Measurements from ENCODE around the gene BACH2. TPM values are rescaled to one million over a fixed set of nuclear protein-coding genes. Genes with fewer than 3 reads are reported as not detected.

Gene BACH2
- total RNA-seq, 1 donor from 2014 or later, result 34.1 TPM

DNA sequence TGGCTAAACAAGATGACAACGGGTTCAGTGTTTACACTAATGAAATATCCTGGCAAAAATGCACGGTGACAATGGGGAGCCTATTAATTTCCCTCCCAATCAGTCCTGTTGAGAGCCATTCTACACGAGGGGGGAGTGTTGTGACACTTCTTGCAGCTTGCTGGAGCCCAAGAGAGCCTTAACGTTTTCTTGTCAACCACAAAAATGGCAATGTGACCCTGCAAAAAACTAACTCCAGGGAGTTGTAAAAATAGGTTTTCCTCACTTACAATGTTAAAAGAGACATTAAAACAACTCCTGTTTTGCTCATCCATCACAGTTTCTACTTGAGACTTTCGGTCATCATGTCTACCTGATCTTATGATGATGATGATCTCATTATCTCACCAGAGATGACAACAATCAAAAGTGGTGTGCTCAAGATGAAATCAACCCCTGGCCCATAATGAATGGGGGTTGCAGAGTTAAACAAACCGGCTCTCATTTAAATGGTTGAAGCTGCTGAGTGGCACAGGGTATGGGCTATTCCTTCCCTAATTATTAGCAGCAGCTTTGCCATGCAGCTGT lies 344.5 kb downstream of the BACH2 start:
- Mint-ChIP-seq H3K27ac (no peak overlapping the region), H3K9me3 (no peaks in the 10 kb centered on the region), H3K36me3 (peaks cover 17% of the 10 kb centered on the region), H3K4me1 (peaks cover 14% of the 10 kb centered on the region), H3K4me3 (no peak overlapping the region), H3K27me3 (ENCODE audit: low read depth) (no peaks in the 10 kb centered on the region)
- DNase-seq (ENCODE audit: low spot score in 2 of 2, unreplicated experiment in 2 of 2), result no peak
- TF ChIP-seq, protein P1, sequence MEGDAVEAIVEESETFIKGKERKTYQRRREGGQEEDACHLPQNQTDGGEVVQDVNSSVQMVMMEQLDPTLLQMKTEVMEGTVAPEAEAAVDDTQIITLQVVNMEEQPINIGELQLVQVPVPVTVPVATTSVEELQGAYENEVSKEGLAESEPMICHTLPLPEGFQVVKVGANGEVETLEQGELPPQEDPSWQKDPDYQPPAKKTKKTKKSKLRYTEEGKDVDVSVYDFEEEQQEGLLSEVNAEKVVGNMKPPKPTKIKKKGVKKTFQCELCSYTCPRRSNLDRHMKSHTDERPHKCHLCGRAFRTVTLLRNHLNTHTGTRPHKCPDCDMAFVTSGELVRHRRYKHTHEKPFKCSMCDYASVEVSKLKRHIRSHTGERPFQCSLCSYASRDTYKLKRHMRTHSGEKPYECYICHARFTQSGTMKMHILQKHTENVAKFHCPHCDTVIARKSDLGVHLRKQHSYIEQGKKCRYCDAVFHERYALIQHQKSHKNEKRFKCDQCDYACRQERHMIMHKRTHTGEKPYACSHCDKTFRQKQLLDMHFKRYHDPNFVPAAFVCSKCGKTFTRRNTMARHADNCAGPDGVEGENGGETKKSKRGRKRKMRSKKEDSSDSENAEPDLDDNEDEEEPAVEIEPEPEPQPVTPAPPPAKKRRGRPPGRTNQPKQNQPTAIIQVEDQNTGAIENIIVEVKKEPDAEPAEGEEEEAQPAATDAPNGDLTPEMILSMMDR (IDR thresholded peaks at IDR 0.05; ENCODE audit: unreplicated experiment), result no peak

DNA sequence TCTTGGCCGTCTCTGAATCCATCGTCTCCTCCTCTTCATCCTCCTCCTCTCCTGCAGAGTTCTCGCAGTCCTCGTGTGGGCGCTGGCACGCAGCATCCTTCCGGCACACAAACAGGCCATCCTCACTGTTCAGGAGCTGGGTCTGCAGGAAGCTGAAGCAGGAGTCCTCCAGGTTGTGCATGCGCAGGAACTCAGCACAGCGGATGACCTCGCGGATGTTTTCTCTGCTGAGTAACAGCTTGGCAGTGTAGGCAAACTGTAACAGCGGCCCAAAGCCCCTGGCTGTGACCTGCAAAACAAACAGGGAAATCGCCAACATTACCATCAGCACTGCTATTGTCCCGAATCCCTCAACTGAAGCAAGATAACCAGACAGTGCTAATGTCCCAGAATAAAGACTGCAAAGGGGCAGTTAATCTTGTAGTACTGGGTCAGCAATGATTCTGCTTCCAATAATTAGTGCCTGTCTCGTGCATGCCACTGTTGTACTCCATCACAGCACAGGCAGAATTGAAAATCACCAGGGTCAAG lies 345.0 kb downstream of the BACH2 start:
- H3K4me3 Mint-ChIP-seq, result no peak overlapping the region
- DNase-seq (ENCODE audit: low spot score in 2 of 2, unreplicated experiment in 2 of 2), result no peak
- H3K36me3 Mint-ChIP-seq, result peaks cover 19% of the 10 kb centered on the region
- H3K27me3 Mint-ChIP-seq (ENCODE audit: low read depth), result no peaks in the 10 kb centered on the region
- no peaks in the 10 kb centered on the region for H3K9me3 Mint-ChIP-seq
- TF ChIP-seq, protein P1 (IDR thresholded peaks at IDR 0.05; ENCODE audit: unreplicated experiment), result no peak
- peaks cover 14% of the 10 kb centered on the region for H3K4me1 Mint-ChIP-seq
- H3K27ac Mint-ChIP-seq, result no peak overlapping the region

DNA sequence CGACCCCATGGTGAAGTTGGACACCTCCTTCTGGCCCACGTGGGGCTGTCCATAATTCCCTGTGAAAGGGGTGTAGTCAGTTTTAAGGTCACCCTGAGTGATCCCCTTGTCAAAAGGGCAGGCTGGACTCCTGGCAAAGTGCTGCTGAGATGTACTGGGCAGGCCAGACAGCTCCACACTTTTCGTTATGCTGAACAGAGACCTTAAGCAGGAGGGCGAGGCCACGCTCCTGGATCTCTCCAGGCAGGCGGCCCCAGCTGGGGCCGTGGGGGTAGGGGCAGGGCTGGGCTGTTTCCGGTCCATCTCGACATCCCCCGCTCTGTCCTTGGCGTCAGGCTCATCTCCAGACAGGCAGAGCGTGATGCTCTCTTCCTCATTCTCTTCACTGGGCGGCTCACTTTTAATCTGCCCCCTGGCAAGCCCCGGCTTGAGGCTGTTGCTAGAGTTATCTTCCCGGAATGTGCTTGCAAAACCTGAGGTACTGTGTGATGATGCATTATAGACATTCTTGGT lies 345.7 kb downstream of the BACH2 start:
- Mint-ChIP-seq H3K4me3 (no peak overlapping the region), H3K27me3 (ENCODE audit: low read depth) (no peaks in the 10 kb centered on the region), H3K4me1 (peaks cover 14% of the 10 kb centered on the region), H3K27ac (no peak overlapping the region), H3K36me3 (peaks cover 19% of the 10 kb centered on the region), H3K9me3 (no peaks in the 10 kb centered on the region)
- DNase-seq (ENCODE audit: low spot score in 2 of 2, unreplicated experiment in 2 of 2), result peak in 1 of 2 experiments; percentile 42
- TF ChIP-seq, protein P1 (IDR thresholded peaks at IDR 0.05; ENCODE audit: unreplicated experiment), result no peak

DNA sequence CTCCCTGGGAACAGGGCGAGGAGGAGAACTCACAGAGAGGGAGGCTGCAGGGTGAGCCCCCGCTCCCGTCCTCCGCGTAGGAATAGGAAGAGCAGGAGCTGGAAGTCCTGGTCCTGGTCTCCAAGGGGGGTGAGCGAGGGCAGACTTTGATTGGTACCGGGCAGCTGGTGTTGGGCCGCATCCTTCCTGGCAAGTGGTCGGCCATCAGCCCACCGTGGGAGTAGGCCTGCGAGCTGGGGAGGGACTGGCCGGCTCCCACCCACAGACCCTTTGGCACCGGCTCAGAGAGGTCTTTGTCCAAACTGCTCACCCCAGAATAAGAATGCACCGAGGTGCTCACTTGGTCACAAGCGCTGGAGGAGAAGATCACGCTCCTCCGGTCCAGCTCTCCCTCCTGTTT lies 346.2 kb downstream of the BACH2 start:
- Mint-ChIP-seq H3K36me3 (peaks cover 20% of the 10 kb centered on the region), H3K27ac (no peak overlapping the region), H3K4me1 (peaks cover 14% of the 10 kb centered on the region), H3K4me3 (no peak overlapping the region), H3K9me3 (no peaks in the 10 kb centered on the region), H3K27me3 (ENCODE audit: low read depth) (no peaks in the 10 kb centered on the region)
- TF ChIP-seq, protein P1 (IDR thresholded peaks at IDR 0.05; ENCODE audit: unreplicated experiment), result no peak
- DNase-seq (ENCODE audit: low spot score in 2 of 2, unreplicated experiment in 2 of 2), result no peak

DNA sequence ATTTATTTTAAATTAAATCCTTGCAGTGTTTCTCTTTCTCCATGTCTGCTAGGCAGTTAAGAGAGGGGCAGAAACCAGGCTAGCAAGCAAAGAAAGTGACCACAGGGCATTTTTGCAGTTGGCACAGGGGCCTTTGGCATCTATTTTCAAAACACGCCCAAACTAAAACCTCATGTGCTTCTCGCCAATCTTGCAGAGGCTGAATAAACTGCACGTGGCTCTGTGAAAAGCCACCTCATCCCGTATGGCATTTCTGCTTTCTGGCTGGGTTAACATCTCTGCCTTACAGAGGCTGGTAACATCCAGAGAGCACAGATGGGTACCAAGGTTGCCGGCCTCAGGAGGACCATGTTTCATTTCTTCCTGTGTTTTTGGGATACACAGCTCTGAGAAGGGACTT lies 347.8 kb downstream of the BACH2 start:
- H3K36me3 Mint-ChIP-seq, result peaks cover 20% of the 10 kb centered on the region
- H3K27me3 Mint-ChIP-seq (ENCODE audit: low read depth), result no peaks in the 10 kb centered on the region
- H3K4me3 Mint-ChIP-seq, result no peak overlapping the region
- TF ChIP-seq, protein P1 (IDR thresholded peaks at IDR 0.05; ENCODE audit: unreplicated experiment), result no peak
- H3K9me3 Mint-ChIP-seq, result no peaks in the 10 kb centered on the region
- H3K27ac Mint-ChIP-seq, result no peak overlapping the region
- peaks cover 14% of the 10 kb centered on the region for H3K4me1 Mint-ChIP-seq
- no peak for DNase-seq (ENCODE audit: low spot score in 2 of 2, unreplicated experiment in 2 of 2)

All from mesothelial cell of epicardium (in vitro differentiated cells).